HG03066 (cell line): ENCODE results near the gene AVEN.
"Not testable (repeated sequence)": the region's sequence is repeated elsewhere in the genome, so short reads cannot be mapped to it uniquely, and the experiment has no call there.

Experiments used
- ATAC-seq: cut with Tn5 transposase; IDR thresholded peaks from one replicate; pipeline ENCODE4 v1.9.1; 2021; ENCODE audit warnings: low read depth; ENCODE audit not compliant: unreplicated experiment

Gene AVEN

DNA sequence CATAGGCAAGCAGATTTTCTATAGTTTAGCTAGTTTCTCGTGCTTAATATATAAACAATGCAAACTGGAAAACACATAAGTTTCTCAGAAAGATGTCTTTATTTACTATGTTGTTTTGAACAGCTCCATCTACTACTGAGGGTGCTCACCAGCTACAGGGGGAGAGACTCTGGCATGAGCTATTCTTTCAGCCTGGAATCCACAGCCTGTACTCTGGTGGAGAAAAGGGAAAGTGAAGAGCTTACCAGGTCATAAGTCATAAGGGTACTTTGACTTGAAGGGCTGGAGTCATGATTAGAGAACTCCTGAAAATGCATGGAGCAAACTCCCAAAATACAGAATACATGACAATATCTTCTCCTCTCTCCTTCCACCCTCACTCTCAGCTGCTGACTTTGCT, 4.4 kb upstream of the AVEN start:
- ATAC-seq, result no peak

DNA sequence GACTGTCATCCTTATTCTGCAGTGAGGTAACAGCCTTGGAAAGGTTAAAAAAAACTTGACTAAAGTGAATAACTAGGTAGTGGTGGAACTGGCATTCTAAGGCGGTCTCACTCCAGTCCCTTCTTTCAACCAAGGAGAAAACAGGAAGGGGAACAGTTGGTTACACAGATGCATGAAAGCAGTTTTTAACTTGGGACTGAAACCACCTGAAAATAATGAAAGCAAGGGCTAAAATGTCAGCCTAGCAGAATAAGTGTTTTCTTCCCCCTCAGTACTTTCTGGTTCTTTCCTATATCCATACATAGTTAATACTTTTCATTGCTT, 748 bp upstream of the AVEN start:
- peak; percentile 29 for ATAC-seq

DNA sequence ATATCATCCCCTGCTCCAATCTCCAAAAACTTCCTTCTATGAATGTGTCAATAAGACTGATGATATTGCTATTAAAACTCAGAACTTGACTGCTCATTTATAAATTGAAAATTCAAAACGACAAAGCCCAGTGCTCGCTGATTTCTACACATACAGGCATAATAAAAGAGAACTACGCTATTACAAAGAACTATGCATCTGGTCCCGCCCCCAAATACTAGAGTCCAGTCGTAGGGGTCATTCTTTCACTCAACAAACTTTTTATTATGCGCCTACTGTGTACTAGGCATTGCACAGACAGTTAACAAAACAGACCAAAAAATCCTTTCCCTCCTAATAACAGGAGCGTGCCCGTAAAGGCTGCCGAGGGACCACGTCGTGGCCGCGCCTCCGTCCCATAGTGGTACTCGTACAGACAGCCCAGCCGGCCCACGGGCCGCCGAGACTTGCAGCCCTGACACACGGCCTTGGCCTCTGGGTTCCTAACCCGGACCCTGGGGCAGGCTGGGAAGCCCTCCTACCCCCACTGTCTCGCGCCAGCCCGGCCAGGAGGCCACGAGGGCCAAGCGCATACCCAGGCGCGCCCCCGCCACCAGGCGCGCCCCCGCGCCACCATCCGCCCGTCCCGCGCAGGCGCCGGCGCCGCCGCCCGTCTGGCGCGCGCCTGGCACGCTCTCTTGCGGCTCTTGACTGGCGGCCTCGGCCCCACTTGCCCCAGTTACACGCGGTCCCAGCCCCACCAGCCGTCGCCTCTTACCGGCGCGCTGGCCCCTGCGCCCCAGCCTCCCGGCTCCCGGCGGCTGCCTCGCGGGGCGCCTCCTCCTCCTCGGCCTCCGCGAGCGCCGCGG, 757 bp downstream of the AVEN start:
- peak; percentile 55 for ATAC-seq

DNA sequence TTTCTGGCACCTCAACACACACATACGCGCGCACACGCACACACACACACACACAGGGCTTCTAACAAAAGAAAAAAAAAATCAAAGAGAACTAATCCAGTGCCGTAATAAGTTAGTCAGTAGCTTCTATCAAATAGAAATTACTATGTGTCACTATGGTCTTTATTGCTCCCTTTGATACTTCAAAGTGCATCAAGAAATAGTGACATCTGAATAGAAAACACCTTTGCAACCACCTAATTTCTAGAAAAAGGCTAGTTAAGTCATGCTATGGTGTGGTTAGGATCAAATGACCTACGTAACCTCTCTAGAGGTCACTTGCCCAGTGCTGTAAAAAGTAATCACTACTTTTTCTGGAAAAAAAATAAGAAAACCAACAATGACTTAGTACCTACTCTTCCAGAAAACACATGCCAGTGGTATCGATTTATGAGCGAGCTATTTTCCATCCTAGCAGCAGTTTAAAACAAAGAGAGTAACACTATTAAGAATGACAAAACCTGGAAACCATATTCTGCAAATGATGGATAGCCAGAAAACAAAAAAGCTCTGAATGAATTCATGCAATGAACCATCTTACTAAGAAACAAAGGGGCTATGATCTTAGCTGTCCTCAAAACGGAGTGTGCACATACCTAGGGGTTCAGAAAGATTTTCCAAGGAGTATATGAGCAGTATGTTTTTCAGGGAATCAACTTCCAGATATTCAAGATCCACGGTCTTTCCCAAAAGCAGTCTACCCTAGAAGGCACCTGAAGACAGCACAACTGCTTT, 6.8 kb downstream of the AVEN start:
- no peak for ATAC-seq

DNA sequence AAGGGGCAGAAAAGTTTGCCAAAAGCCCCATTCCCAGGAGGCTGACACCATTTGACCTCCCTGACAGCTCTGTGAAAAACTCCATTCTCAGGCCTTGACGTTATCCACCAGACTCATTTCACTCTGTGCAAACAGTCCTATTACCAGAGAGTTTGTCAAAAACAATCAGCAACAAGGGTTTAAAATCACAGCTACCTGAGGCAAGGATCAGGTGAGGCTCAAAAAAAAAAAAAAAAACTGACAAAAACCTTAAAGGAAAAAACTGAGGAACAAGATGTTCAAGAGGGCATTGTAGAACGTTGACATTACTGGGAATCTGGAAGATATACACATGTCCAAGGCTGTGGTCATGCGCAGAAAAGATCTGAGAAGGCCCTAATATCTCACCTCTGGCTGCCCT, 11.4 kb downstream of the AVEN start:
- ATAC-seq, result no peak

DNA sequence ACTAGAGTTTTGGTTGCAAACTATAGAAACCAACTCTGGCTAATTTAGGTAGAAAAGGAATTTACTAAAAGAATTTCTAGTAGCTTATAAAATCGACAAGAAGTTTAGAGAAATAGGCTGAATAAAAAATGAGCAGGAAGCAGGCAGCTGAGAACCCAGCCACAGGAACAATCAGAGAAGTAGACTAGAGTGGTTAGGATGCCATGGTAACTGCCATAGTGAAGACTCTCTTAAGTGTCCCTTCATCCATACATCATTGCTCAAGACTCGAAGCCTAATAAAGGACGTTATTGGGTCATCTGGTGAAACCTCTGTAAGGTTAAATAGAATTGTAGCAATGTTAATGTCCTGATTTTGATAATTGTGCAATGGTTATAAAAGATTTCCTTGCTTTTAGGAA, 13.8 kb downstream of the AVEN start:
- no peak for ATAC-seq

DNA sequence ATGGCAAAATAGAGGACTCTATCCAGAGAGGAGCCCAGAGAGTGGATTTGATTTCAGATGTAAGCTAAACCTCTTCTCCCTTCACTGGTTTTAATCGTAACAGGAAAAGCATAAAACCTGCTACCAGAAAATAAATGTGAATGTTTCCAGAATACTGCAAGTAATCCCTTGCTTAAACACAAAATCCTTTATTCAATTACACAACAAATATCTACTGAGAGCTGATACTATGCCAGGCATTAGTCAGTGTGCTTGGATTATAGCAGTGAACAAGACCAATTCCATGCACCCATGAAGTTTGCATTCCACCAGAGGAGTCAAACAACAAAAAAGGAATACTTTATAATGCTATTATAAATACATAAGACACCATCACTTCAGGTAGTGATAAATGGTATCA, 15.1 kb downstream of the AVEN start:
- ATAC-seq, result no peak

DNA sequence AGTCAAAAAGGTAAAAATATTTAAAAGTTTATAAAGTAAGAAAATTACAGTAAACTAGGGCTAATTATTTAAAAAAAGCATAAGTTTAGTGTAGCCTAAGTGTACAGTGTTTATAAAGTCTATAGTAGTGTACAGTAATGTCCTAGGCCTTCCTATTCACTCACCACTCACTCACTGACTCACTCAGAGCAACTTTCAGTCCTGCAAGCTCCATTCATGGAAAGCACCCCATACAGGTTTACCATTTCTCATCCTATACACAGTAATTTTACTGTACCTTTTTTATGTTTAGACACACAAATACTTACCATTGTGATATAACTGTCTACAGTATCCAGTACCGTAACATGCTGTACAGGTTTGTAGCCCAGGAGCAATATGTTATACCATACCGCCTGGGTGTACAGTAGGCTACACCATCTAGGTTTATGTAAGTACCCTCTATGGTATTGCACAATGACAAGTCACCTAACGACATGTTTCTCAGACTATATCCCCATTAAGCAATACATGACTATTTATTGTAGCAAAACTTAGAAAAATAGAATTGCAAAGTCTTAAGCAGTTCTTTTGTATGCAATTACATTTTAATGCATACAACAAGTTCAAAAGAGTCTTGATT, 19.5 kb downstream of the AVEN start:
- ATAC-seq, result no peak

DNA sequence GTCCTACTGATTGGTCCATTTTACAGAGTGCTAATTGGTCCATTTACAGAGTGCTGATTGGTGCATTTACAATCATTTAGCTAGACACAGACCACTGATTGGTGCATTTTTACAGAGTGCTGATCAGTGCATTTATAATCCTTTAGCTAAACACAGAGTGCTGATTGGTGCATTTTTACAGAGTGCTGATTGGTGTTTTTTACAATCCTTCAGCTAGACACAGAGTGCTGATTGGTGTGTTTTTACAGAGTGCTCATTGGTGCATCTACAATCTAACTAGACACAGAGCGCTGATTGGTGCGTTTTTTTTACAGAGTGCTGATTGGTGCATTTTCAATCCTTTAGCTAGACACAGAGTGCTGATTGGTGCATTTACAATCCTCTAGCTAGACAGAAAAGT, 20.3 kb downstream of the AVEN start:
- ATAC-seq, result not testable (repeated sequence)

DNA sequence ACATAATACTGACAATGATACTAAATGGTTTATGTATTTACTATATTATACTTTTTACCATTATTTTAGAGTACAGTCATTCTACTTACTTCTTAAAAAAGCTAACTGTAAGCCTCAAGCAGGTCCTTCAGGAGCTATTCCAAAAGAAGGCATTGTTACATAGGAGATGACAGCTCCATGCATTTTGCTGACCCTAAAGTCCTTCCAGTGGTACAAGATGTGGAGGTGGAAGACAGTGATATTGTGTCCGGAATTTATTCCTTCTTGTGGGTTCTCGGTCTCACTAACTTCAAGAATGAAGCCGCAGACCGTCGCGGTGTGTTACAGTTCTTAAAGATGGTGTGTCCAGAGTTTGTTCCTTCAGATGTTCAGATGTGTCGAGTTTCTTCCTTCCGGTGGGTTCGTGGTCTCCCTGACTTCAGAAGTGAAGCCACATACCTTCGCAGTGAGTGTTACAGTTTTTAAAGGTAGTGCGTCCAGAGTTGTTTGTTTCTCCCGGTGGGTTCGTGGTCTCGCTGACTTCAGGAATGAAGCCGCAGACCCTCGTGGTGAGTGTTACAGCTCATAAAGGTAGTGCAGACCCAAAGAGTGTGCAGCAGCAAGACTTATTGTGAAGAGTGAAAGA, 20.9 kb downstream of the AVEN start:
- ATAC-seq, result no peak

DNA sequence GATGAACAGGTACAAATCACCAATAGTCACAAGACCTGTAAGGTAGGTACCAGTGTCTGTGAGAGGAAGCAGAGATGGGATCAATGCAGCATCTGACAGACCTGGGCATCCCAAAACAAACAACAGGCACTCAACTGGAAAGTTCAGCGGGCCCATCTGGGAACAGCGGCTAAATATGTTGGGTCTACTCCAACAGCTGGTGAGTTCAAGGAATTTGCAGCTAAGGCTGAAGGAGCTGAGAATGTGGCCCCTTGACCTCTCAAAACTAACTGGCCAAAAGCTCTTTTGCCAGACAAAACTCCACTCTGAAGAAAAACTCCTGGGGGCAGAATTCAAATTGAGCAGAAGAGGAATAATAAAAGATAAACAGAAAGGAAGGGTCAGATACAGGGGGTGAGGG, 24.4 kb downstream of the AVEN start:
- no peak for ATAC-seq

DNA sequence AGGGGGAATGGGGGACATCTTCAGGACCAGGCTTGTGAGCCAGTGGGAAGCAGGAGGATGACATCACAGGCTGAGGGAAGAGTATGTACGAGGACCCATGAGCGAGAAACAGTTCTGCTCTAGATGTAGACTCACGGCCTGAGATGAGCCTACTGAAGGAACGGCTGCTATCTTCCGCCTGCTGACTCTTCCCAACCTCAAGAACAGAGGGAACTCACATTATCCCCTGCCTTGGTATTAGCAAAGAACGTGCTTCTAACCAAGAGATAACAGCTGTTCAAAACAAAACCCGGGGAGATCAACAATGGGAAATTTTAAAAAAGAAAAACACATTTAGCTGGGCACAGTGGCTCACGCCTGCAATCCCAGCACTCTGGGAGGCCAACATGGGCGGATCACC, 25.3 kb downstream of the AVEN start:
- ATAC-seq, result no peak

DNA sequence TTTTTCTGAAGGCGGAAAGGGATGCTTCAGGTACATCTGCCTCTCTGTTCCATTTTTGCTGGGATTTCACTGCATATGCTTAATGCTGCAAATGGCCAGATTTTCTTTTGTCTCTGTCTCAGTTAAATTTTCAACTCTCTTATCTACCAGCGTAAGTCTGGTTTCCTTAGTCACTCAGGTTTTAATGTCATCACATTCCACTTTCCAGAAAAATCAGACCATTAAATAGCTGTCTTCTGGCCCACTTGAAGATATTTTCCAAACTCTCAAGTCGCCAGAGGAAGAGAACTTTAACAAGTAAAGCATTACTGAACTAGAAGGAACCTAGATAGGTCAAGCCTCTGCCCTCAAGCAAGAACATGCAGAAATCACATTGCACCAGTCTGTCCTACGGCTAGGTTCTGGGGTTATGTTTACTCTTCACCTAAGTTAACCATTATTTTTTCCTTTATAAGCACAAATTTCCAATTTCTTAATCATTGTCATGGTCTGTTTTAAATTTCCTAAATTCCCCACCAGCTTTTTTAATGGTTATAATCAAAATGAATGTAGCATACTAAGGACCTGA, 26.5 kb downstream of the AVEN start:
- no peak for ATAC-seq

DNA sequence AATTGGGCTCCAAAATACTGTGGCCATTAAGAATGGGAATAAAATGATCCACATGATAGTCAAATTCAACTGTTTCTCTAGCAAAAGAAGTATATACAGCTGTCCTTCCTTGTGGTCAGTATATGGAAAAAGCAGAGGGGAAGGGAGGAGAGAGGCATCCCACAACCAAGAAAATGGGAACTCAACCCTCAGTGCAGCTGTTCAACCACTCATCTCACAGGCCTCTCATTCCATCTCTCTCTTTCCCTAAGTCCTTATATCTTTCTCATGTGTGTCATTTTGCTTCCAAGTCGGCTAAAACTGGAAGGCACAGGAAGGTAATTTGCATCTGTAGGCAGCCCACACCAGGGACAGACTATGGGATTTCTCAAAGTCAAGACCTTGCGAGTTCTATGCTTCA, 27.5 kb downstream of the AVEN start:
- ATAC-seq, result no peak

DNA sequence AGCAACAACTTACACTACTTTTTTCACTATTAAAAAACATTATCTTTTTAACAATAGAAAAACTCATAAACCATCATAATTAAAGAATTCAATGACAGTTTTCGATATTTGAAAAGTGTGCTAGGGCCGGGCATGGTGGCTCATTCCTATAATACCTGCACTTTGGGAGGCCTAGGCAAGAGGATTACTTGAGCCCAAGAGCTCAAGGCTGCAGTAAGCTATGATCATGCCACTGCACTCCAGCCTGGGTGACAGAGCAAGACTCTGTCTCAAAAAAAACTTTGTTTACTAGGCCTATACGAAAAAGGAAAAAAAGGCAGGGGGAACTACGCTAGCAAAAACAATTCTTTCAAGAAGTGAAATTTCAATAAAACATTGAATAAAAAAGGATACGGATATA, 28.1 kb downstream of the AVEN start:
- no peak for ATAC-seq

DNA sequence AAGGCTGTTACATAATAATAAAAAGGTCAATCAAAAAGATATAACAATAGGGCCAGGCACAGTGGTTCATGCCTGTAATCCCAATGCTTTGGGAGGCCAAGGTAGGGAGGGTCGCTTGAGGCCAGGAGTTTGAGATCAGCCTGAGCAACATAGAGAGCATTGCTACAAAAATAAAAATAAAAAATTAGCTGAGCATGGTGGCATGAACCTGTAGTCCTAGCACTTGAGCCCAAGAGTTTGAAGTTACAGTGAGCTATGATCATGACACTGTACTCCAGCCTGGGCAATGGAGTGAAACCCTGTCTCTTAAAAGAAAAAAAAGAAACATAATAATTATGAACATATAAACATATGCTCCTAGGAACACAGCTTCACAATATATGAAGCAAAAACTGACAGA, 29.3 kb downstream of the AVEN start:
- ATAC-seq, result no peak

DNA sequence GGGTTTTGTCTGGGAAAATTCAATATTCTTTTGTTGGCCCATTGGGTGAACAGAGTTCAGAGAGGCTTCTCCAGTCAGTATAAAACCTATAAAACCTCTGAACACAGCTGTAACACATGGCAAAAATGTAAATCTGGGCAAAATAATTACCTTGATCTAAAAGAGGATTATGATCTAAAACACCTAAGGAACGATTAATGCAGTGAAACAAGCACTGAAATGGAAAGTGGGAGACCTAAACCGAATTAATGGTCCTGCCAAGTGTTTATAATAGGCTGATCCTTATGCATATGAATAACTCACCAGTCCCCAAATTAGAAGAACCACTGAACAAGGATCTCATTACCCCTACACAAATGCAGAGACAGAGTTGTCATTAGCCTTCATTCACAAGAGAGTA, 32.6 kb downstream of the AVEN start:
- no peak for ATAC-seq

DNA sequence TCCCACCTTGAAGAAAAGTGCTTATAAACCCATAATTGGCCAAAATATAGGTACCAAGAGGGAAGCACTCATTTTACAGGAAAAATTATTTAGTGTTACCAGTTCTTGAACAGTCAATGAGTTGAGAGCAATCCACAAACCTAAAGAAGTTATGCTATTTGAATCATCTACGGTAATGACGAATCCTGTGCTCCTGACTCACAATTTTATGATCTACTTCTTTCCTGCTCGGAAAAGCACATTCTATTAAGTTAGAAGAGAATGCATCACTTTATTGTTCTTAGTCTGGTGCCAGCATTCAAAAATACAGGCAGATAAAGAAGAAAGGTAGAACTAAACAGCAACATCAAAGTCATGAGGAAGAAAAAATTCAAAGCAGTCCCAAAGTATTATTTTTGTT, 37.5 kb downstream of the AVEN start:
- no peak for ATAC-seq

DNA sequence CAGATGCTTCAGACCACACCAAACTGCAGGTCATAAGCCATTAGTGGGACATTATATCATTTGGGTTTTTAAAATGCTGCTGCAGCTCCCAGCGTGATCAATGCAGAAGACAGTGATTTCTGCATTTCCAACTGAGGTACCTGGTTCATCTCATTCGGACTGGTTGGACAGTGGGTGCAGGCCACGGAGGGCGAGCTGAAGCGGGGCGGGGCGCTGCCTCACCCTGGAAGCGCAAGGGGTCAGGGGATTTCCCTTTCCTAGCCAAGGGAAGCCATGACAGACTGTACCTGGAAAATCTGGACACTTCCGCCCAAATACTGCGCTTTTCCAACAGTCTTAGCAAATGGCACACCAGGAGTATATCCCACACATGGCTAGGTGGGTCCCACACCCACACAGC, 43.3 kb downstream of the AVEN start:
- not testable (repeated sequence) for ATAC-seq

DNA sequence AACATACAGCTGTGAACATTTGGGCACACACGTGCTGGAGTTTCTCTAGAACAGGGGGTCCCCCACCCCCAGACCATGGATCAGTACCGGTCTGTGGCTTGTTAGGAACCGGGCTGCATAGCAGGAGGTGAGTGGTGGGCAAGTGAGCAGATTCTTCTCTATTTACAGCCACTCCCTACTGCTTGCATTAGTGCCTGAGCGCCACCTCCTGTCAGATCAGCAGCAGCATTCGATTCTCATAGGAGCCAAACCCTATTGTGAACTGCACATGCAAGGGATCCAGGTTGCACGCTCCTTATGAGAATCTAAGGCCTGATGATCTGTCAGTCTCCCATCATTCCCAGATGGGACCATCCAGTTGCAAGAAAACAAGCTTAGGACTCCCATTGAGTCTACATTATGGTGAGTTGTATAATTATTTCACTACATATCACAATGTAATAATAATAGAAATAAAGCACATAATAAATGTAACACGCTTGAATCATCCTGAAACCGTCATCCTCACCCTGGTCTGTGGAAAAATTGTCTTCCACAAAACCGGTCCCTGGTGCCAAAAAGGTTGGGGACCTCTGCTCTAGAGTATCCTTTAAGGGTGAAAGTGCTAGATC, 44.9 kb downstream of the AVEN start:
- ATAC-seq, result no peak

DNA sequence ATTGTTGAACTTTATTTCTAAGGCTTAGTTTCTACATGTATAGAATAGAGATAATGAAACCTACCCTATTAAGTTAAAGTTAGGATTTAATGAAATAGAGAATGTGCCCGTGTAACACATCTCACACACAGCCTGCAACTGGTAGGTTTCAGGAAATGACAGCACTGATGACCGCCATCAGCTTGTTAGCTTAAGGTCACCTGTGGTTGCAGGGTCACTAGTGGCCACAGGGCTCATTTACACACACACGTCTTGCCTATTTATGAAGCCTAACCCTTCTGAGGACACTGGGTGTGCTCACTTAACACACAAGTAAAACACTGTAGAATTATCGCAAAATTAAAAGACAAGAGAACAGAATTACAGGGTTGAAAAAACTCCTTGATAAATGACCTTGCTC, 50.6 kb downstream of the AVEN start:
- no peak for ATAC-seq
